ENCODE results near the gene DRC3. TPM values are rescaled to one million over a fixed set of nuclear protein-coding genes. Genes with fewer than 3 reads are reported as not detected.

Gene DRC3
- total RNA-seq, 2 experiments from 2014 or later: not detected

GRCh38 chr17:18011286-18011685 lies 38.6 kb downstream of the DRC3 start:
- ATAC-seq (no peak), DNase-seq (no peak)
- H3K27ac Mint-ChIP-seq: no peak overlapping the region
- H3K9me3 Mint-ChIP-seq (ENCODE audit: low read depth): no peaks in the 10 kb centered on the region
- CTCF ChIA-PET: no interaction called here
- H3K36me3 Mint-ChIP-seq: peaks cover 3% of the 10 kb centered on the region
- no peak overlapping the region for H3K4me3 Mint-ChIP-seq
- no peaks in the 10 kb centered on the region for H3K4me1 Mint-ChIP-seq
- no peaks in the 10 kb centered on the region for H3K27me3 Mint-ChIP-seq

- H3K4me1 Mint-ChIP-seq: no peaks in the 10 kb centered on the region
- no peak overlapping the region for H3K4me3 Mint-ChIP-seq
- peaks cover 3% of the 10 kb centered on the region for H3K36me3 Mint-ChIP-seq
- no peaks in the 10 kb centered on the region for H3K9me3 Mint-ChIP-seq (ENCODE audit: low read depth)
- no peaks in the 10 kb centered on the region for H3K27me3 Mint-ChIP-seq
- no peak overlapping the region for H3K27ac Mint-ChIP-seq
- DNase-seq (no peak), ATAC-seq (no peak)
- CTCF ChIA-PET: no interaction called here
Observed at GRCh38 chr17:18014006-18014405, 41.3 kb downstream of the DRC3 start.

DNA sequence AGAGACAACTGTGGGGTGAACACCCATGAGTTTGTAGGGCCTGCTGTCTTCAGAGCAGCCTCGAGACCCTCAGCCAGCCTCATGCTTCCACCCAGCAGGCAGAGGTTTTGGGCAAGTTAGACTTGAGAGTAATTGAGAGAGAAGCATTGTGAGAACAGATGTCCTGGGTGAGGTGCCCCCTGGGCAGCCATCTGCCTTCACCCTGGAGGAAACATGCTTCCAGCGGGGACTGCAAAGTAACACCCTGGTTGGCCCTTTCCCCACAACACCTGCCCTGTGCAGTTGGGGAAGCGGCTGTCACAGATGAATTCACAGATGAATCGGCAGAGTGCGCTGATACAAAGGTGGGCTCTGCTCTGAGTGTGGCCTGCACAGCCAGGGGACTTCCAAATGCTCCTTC lies 42.9 kb downstream of the DRC3 start:
- Mint-ChIP-seq H3K36me3 (peaks cover 3% of the 10 kb centered on the region), H3K27ac (no peak overlapping the region), H3K4me1 (no peaks in the 10 kb centered on the region), H3K27me3 (no peaks in the 10 kb centered on the region), H3K9me3 (ENCODE audit: low read depth) (no peaks in the 10 kb centered on the region), H3K4me3 (no peak overlapping the region)
- CTCF ChIA-PET: interaction anchor here (1.2 kb wide), 1 partner anchor 96 kb away, joined by 3 read pairs; no protein-coding TSS in a partner anchor
- no peak for DNase-seq
- no peak for ATAC-seq

- CTCF ChIA-PET: interaction anchor here (1.2 kb wide), 1 partner anchor 97 kb away, joined by 3 read pairs; no protein-coding TSS in a partner anchor
- Mint-ChIP-seq H3K4me1 (no peaks in the 10 kb centered on the region), H3K4me3 (no peak overlapping the region), H3K36me3 (peaks cover 3% of the 10 kb centered on the region), H3K9me3 (ENCODE audit: low read depth) (no peaks in the 10 kb centered on the region), H3K27ac (no peak overlapping the region), H3K27me3 (no peaks in the 10 kb centered on the region)
- DNase-seq (no peak), ATAC-seq (no peak)
Observed at GRCh38 chr17:18016426-18016825, 43.8 kb downstream of the DRC3 start.

- CTCF ChIA-PET: no interaction called here
- Mint-ChIP-seq H3K27me3 (no peaks in the 10 kb centered on the region), H3K36me3 (no peaks in the 10 kb centered on the region), H3K4me3 (no peak overlapping the region), H3K4me1 (no peaks in the 10 kb centered on the region), H3K9me3 (ENCODE audit: low read depth) (no peaks in the 10 kb centered on the region), H3K27ac (no peak overlapping the region)
- DNase-seq (no peak), ATAC-seq (no peak)
Observed at GRCh38 chr17:18017958-18018357, 45.3 kb downstream of the DRC3 start.

DNA sequence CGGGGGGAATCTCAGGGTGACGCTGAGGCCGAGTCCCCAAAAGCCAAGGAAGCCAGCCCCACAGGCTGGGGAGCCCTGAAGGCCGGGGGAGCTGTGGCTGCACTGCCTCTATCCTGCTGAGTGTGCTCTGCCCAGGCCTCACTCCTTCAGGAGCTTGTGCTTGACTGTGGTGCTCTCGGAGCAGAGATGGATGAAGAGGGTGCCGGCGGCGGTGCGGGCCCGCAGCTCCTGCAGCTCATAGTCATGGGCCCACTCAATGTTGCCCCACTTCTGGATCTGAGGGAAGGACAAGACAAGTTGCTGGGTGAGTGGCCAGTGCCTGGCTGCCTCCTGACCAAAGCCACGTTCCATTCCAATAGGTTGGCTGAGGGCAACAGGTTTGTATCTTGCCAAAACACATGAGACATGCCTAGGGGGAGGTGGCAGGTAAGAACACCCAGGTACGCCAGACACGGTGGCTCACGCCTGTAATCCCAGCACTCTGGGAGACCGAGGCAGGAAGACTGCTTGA lies 45.8 kb downstream of the DRC3 start:
- H3K4me3 Mint-ChIP-seq: no peak overlapping the region
- H3K36me3 Mint-ChIP-seq: no peaks in the 10 kb centered on the region

DNA sequence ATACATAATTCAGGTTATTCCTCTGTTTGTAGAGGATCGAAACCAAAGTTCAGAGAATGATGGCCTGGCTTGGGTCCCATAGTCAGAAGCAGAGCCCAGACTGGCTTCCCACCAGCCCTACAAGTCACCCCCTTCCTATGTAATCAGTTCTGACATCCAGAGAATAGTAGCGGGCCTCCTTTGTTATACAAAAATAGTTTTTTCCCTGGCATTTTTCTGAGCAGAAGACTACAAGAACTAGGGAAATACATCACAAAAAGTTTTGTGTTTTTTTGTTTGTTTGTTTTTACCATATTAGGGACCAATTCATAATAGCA lies 47.1 kb downstream of the DRC3 start:
- no peaks in the 10 kb centered on the region for H3K4me1 Mint-ChIP-seq
- CTCF ChIA-PET: interaction anchor here (1.2 kb wide), 1 partner anchor 13 kb away, joined by 3 read pairs; no protein-coding TSS in a partner anchor

More for the DNA sequence above, 45.8 kb downstream of the DRC3 start:
- Mint-ChIP-seq H3K27ac (no peak overlapping the region), H3K4me1 (no peaks in the 10 kb centered on the region), H3K9me3 (ENCODE audit: low read depth) (no peaks in the 10 kb centered on the region), H3K27me3 (no peaks in the 10 kb centered on the region)
- no peak for ATAC-seq
- no peak for DNase-seq
- CTCF ChIA-PET: no interaction called here

GRCh38 chr17:18020971-18021370 lies 48.3 kb downstream of the DRC3 start:
- H3K27ac Mint-ChIP-seq: no peak overlapping the region
- no peak for DNase-seq
- H3K9me3 Mint-ChIP-seq (ENCODE audit: low read depth): no peaks in the 10 kb centered on the region
- no peak for ATAC-seq
- no peak overlapping the region for H3K4me3 Mint-ChIP-seq
- CTCF ChIA-PET: interaction anchor here (1.0 to 1.6 kb wide), 5 partner anchors 9 to 101 kb away, joined by 3 to 6 read pairs (median 3); no protein-coding TSS in a partner anchor
- H3K4me1 Mint-ChIP-seq: peaks cover 11% of the 10 kb centered on the region
- peaks cover 3% of the 10 kb centered on the region for H3K36me3 Mint-ChIP-seq
- H3K27me3 Mint-ChIP-seq: no peaks in the 10 kb centered on the region

More for the DNA sequence above, 47.1 kb downstream of the DRC3 start:
- Mint-ChIP-seq H3K27ac (no peak overlapping the region), H3K9me3 (ENCODE audit: low read depth) (no peaks in the 10 kb centered on the region), H3K4me3 (no peak overlapping the region), H3K36me3 (no peaks in the 10 kb centered on the region), H3K27me3 (no peaks in the 10 kb centered on the region)
- DNase-seq: no peak
- ATAC-seq: no peak

DNA sequence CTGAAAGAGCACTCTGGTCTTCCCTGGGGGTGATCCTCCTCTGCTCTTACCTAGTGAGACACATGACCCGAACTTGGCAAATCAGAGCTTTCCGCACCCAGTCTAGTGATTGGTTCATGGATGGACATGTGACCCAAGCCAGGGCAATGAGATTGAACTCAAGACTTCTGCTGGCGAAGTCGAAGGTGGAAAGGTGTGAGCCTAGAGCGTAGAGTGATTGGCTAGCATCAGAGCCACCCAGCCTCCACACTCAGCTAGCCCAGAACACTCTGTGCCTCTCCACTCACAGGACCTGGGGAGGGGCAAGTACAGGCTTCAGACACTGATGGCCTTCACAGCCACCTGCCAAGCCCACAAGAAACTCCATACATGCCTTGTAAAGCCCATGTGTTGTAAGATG lies 48.7 kb downstream of the DRC3 start:
- no peak for DNase-seq
- Mint-ChIP-seq H3K4me3 (no peak overlapping the region), H3K27ac (no peak overlapping the region), H3K9me3 (ENCODE audit: low read depth) (no peaks in the 10 kb centered on the region), H3K36me3 (peaks cover 3% of the 10 kb centered on the region), H3K27me3 (no peaks in the 10 kb centered on the region), H3K4me1 (peaks cover 15% of the 10 kb centered on the region)
- ATAC-seq: no peak
- CTCF ChIA-PET: interaction anchor here (1.0 to 1.6 kb wide), 4 partner anchors 9 to 102 kb away, joined by 3 to 6 read pairs (median 4); no protein-coding TSS in a partner anchor

DNA sequence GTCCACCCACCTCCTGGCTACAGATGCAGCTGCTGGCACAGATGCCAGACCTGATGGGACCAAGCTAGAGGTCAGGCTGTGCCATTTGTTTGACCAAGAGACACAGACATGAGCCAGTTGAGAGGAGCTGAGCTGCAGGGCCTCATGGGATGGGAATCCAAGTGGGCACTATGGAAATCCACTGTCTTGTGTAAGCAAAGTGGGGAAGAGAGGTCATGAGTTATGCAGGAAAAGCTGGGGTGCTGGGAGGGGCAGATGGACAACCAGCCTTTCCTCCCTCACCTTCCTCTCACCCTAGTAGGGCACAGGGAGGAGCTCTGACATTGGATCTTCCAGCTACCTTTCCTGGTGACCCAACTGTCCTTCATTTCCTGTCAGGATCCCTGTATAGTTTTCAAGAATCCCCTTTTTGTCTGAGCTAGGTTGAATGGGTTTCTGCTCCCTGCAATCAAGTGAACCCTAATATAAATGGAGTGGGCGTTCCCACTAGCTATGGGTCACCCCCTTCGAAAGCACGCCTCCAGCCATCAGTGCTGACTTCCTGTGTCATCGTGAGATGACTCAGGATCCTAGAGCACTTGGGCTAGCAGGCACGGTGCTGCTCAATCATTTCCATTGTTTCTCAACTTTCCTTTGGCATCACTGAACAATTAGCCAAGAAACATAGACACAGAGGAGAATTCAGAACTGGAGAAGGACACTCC lies 52.7 kb downstream of the DRC3 start:
- CTCF ChIA-PET: interaction anchor here (0.6 to 3.8 kb wide), 8 partner anchors 9 to 429 kb away, joined by 3 to 23 read pairs (median 4); no protein-coding TSS in a partner anchor
- peaks cover 28% of the 10 kb centered on the region for H3K4me1 Mint-ChIP-seq
- H3K9me3 Mint-ChIP-seq (ENCODE audit: low read depth): no peaks in the 10 kb centered on the region
- H3K27me3 Mint-ChIP-seq: no peaks in the 10 kb centered on the region
- DNase-seq (peak; percentile 86), ATAC-seq (peak; percentile 98)
- H3K27ac Mint-ChIP-seq: peak overlapping the region; percentile 84
- H3K36me3 Mint-ChIP-seq: peaks cover 3% of the 10 kb centered on the region
- H3K4me3 Mint-ChIP-seq: peak overlapping the region; percentile 12

DNA sequence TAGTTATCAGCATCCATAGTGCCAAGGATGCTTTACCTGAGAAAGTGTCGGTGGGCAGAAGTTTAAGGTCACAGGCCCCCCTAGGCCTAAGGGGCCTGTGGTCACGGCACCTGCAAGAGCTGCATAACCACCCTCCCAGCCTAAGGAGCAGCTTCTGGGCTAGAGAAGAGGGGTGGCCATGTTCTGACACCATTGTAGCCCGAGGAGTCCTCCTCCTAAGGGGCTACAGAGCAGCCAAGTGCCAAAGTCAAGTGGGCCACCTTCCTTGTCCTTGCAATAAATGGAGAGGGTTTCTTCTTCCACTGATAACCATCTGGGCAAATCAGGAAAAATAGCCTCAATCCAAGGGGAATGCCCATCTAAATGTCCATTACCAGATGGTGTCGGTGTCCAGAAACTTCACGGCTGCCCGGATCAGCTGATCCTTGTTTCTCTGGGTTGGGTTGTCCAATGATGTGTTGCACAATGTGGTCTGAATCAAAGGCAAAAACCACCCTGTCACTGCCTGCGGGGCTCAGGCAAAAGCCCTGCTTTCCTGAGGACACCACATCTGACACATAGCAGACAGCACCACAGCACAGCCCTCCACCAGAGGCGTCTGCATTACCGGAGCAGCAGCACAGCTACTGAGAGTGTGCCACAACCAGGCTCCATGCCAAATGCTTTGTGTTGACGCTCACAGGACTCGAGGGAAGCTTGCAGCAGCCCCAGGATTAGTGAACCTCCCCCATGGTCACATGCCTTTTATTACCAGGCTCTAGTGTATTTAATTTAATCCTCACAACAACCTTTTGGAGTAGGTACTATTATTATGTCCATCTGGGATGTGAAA lies 53.5 kb downstream of the DRC3 start:
- Mint-ChIP-seq H3K9me3 (ENCODE audit: low read depth) (no peaks in the 10 kb centered on the region), H3K4me3 (peak overlapping the region; percentile 12), H3K27me3 (no peaks in the 10 kb centered on the region), H3K36me3 (peaks cover 3% of the 10 kb centered on the region), H3K4me1 (peaks cover 28% of the 10 kb centered on the region), H3K27ac (peak overlapping the region; percentile 84)
- CTCF ChIA-PET: interaction anchor here (0.6 to 3.8 kb wide), 7 partner anchors 9 to 911 kb away, joined by 3 to 23 read pairs (median 4); no protein-coding TSS in a partner anchor
- ATAC-seq (peak; percentile 76), DNase-seq (peak; percentile 78)

DNA sequence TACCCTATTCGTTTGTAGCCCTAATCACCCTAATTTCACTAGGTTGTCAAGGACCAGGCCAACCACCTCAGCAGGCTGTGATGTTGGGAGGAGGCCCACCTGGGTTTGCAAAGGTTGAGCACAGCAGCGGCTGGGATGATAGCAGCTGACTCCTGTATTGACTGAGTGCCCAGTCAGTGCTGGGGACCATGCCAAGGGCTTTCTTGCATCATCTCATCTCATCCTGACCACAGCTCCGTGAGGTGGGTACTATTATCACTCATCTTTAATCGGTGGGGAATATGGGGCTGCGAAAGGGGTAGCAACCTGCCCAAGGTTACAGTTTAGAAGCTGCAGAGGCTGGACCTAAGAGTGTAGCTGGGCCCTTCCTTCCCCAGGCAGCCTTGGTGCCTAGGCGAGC lies 54.6 kb downstream of the DRC3 start:
- DNase-seq (no peak), ATAC-seq (no peak)
- Mint-ChIP-seq H3K27me3 (no peaks in the 10 kb centered on the region), H3K9me3 (ENCODE audit: low read depth) (no peaks in the 10 kb centered on the region), H3K4me1 (peaks cover 34% of the 10 kb centered on the region), H3K36me3 (peaks cover 3% of the 10 kb centered on the region), H3K4me3 (no peak overlapping the region), H3K27ac (no peak overlapping the region)
- CTCF ChIA-PET: interaction anchor here (1.5 to 3.8 kb wide), 2 partner anchors 8 to 345 kb away, joined by 3 to 23 read pairs; no protein-coding TSS in a partner anchor

DNA sequence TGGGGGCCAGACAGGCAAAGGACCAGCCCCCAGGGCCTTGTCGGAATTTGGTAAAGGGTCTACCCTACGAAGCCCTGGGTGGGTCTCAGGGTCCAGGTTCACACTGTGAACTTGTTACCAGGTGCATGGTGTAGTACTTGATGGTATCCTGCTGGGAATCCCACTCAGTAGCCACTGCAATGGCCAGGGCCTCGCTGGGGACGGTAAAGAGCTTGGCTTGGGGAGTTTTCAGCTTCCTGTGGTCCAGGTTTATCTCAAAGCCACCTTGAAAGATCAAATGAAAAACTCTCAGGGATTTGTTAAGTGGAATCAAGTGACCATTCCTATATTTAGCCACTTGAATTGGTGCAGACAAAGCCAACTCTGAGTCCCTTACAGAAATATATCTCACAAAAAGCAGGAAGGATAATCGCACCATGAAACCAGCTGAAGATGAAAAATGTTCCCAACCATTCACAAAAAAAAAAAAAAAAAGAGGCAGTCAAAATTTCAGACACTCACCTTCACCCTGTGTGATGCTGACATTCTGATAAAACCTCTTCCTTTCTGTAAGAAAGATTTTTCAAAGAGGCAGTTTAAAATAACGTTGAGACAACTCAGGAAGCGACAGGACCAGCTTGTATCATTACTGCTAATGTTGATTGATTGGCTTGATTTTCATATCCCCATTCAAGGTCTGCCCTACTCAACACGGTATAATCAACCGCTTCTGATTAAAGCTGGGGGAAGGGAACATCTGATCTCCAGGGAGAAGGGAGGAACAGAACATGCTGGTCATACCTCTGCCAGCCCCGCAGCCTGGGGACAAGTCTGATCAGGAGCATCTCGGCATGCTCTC lies 55.7 kb downstream of the DRC3 start:
- no peak overlapping the region for H3K27ac Mint-ChIP-seq
- CTCF ChIA-PET: interaction anchor here (0.9 to 1.7 kb wide), 5 partner anchors 35 to 346 kb away, joined by 3 to 6 read pairs (median 3); no protein-coding TSS in a partner anchor
- H3K4me3 Mint-ChIP-seq: no peak overlapping the region
- peaks cover 3% of the 10 kb centered on the region for H3K36me3 Mint-ChIP-seq
- no peaks in the 10 kb centered on the region for H3K9me3 Mint-ChIP-seq (ENCODE audit: low read depth)
- H3K4me1 Mint-ChIP-seq: peaks cover 44% of the 10 kb centered on the region
- H3K27me3 Mint-ChIP-seq: no peaks in the 10 kb centered on the region
- DNase-seq (no peak), ATAC-seq (no peak)

All from activated CD8-positive, alpha-beta memory T cell treated with anti-CD3 and anti-CD28 coated beads, Interleukin-2, amount 10 ng/mL, durations not matched to agents 7 days and 5 days (primary cell).